HUES64 (cell line): ENCODE data around the gene ADM2.

Source experiments
- H3K27ac ChIP-seq: 2 replicates; pipeline ENCODE4 v1.7.0; 2013; ENCODE audit warnings: low read depth, low read length, inconsistent platforms
- H3K27me3 ChIP-seq: 2 replicates; pipeline ENCODE4 v1.6.1; 2013; ENCODE audit warnings: mild to moderate bottlenecking, low read length; ENCODE audit not compliant: insufficient read depth
- H3K36me3 ChIP-seq: 2 replicates; pipeline ENCODE4 v1.6.1; 2013; ENCODE audit warnings: mild to moderate bottlenecking, low read length; ENCODE audit not compliant: insufficient read depth
- H3K4me1 ChIP-seq: 2 replicates; pipeline ENCODE4 v1.6.1; 2013; ENCODE audit warnings: mild to moderate bottlenecking, low read length, moderate library complexity; ENCODE audit not compliant: insufficient read depth
- H3K4me3 ChIP-seq: 2 replicates; pipeline ENCODE4 v1.5.1; 2013; ENCODE audit warnings: mild to moderate bottlenecking, low read length, moderate library complexity
- H3K9ac ChIP-seq: 2 replicates; pipeline ENCODE4 v1.6.1; 2013; ENCODE audit warnings: mild to moderate bottlenecking, low read depth, low read length
- H3K9me3 ChIP-seq: 2 replicates; pipeline ENCODE4 v1.6.1; 2013; ENCODE audit warnings: low read depth, low read length; ENCODE audit not compliant: insufficient read depth
- WGBS: fragments of 150-250, 120-280 bp; methylation state at CpG from one replicate; pipeline ENCODE4 v1.1.7; 2013; ENCODE audit warnings: missing lambda C conversion rate; 5-methylcytosine and 5-hydroxymethylcytosine counted together

The ADM2 gene

DNA sequence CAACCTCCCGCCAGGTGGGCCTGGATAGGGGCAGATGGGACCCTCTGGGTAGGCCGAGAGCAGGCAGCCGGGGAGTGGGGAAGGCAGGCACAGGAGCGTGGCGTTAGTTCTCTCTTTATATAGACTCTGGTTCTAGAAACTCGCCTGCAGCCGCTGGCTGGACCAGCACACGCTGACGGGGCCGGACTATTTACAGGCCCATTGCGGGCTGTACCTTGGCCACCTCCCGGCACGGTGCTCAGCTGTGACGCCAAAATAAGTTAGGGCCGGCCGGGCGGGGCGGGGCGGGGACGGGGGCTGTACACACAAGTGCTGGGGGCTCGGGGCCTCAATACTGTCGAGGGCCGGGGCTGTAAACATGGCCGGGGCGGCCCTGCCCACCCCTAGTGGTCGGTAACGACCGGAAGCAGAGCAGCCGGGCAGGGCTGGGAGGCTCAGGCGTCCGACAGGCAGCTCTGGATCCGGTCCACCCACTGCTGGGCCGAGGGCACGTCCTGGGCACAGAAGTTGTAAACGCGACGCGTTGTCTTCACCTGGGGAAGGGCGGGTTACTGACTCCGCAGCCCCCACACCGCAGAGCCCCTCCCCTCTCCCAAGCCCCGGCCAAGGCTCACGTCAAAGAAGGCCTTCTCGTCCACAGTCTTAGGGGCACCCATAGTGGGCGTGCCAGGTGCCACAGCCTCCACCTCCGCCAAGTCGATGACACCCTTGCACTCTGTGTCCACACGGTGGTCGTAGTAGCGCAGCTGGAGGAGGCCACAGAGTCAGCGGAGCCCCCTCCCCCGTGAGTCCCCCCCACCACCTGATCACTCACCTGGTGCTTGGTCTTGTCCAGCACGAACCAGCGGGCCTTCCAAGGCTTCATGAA lies 34.4 kb upstream of the ADM2 start:
- Histone ChIP-seq H3K27me3 (no peaks in the 10 kb centered on the region), H3K36me3 (peaks cover 53% of the 10 kb centered on the region), H3K4me1 (peaks cover 6% of the 10 kb centered on the region; the same call in 1 of the 2 replicates)

DNA sequence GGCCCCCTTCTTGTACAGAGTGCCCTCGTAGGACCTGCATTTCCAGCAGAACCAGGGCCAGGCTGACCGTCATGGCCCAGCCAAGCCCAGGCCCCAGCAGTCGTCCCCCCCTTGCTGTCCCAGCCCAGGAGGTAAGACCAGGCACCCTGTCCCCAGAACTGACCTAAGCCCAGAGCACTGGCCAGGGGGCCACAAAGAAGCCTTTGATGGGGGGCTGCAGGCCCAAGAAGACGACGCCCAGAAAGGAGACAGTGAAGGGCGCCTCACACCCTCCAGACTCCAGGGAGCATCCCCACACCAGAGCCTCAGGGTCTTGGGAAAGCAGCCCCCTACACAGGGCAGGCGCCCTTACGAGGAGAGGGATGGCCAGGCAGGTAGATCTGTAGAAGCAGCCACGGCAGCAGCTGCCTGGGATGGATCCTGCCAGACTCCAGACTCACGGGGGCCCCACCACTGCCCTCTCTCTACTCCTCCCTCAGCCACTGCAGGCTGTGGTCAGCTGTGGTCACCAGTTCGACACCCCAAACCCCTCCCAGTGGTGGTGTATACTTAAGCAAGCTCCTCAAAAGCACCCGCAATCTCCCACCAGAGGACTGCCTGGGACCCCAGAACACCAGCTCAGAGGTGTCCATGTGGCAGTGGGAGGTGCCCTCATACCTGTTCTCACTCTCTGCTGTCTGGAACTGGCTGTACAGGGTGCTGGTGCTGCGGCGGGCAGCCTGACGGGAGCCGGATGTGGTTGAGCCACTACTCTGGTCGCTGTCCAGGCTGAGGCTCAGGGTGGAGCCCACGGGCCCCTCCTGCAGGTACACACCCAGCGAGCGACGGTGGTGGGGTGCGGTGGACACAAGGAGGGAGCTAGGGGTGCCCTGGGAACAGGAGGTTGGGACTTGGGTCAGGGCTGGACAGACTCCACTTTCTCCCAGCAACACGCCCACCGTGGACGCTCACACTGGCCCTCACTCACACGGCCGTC lies 33.5 kb upstream of the ADM2 start:
- Histone ChIP-seq H3K4me1 (peaks cover 6% of the 10 kb centered on the region; the same call in 1 of the 2 replicates), H3K9me3 (no peaks in the 10 kb centered on the region), H3K9ac (no peak overlapping the region), H3K27me3 (no peaks in the 10 kb centered on the region), H3K27ac (no peak overlapping the region), H3K4me3 (no peak overlapping the region), H3K36me3 (peaks cover 56% of the 10 kb centered on the region)
- 94% methylated on average over 27 of the region's 27 CpGs for WGBS

More for the DNA sequence above, 34.4 kb upstream of the ADM2 start:
- 94% methylated on average over 54 of the region's 54 CpGs for WGBS
- H3K4me3 ChIP-seq = no peak overlapping the region
- H3K9me3 ChIP-seq = no peaks in the 10 kb centered on the region
- no peak overlapping the region for H3K27ac ChIP-seq
- H3K9ac ChIP-seq = no peak overlapping the region

DNA sequence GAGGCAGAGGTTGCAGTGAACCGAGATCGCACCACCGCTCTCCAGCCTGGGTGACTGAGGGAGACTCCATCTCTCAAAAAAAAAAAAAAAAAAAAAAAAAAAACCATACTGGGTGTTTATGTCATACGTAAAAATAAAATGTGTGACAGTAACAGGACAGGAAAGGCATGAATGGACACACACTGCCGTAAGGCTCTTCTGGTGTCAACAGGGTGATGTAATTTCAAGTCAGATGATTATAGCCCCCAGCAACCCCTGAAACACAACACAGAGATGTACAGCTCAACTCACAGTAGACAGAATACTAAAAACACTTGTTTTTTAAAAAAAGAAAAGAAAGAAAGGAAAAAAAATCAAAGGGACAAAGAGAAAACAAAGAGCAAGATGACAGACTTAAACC lies 28.7 kb upstream of the ADM2 start:
- Histone ChIP-seq H3K27ac (no peak overlapping the region), H3K4me3 (no peak overlapping the region), H3K36me3 (peaks cover 71% of the 10 kb centered on the region), H3K4me1 (no peaks in the 10 kb centered on the region), H3K9ac (no peak overlapping the region), H3K27me3 (no peaks in the 10 kb centered on the region), H3K9me3 (no peaks in the 10 kb centered on the region)
- WGBS = 93% methylated on average over 4 of the region's 5 CpGs

DNA sequence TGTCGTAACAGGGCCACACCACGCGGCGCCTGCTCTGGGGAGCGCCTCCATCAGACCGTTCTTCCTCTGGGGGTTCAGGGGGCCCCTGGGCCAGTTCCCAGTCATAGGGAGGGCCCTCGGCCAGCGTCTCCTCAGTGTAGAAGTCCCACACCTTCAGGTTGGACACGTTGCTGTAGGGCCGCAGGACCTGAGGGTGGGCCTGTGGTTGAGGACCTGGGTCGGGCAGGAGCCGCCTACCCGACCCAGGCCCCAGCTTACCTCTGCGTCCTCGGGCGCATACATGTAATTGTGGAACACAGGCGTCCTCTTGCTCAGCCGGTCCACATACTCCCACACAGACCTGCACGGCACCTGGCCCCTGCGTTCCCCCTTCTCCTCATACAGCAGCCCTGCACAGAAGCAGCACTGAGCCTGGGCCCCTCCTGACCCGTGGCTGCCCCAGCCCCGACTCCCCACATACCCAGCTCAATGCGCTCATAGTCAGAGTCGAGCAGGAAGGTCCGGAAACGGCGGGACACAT lies 26.7 kb upstream of the ADM2 start:
- Histone ChIP-seq H3K4me3 (no peak overlapping the region), H3K27me3 (no peaks in the 10 kb centered on the region), H3K4me1 (no peaks in the 10 kb centered on the region), H3K9ac (no peak overlapping the region), H3K36me3 (peaks cover 71% of the 10 kb centered on the region), H3K9me3 (no peaks in the 10 kb centered on the region), H3K27ac (no peak overlapping the region)
- 96% methylated on average over 27 of the region's 27 CpGs for WGBS

DNA sequence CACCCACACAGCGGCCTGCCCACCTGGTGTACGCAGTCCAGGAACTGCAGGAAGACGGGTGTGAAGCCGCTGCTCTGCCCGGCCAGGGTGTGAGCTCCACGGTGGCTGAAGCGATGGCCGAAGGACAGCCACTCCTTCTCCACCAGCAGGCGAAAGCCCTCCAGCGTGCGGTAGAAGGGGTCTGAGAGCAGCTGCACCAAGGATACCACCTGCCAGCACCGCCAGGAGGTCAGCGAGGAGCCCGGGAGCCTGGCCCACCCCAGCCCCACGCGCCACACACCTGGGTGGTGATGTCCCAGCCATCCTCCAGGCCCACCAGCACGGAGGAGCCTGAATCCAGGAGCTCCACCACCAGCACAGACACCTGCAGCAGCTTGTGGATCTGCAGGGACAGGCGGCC lies 26.1 kb upstream of the ADM2 start:
- Histone ChIP-seq H3K4me3 (no peak overlapping the region), H3K4me1 (no peaks in the 10 kb centered on the region), H3K27me3 (no peaks in the 10 kb centered on the region), H3K27ac (no peak overlapping the region), H3K9me3 (no peaks in the 10 kb centered on the region), H3K36me3 (peaks cover 72% of the 10 kb centered on the region), H3K9ac (no peak overlapping the region)
- WGBS = 96% methylated on average over 18 of the region's 18 CpGs

DNA sequence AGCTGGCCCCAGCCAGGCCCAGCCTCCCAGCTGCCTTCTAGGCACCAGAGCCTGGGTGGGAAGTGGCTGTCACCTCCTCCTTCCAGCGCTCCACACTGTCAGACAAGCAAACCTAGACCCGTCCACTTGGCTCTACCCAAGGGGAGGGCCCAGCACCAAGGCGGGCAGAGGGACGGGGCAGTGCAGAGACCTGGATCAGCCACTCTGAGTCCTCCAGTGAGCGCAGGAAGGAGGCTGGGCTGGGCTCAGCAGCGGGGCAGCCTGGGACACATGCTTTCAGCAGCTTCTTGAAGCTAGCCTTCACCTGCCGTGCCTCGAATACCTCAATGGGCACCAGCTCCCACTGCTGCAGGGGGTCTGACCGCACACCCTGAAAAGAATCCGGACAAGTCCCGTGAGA lies 25.3 kb upstream of the ADM2 start:
- Histone ChIP-seq H3K36me3 (peaks cover 75% of the 10 kb centered on the region), H3K27me3 (no peaks in the 10 kb centered on the region), H3K4me3 (no peak overlapping the region), H3K9me3 (no peaks in the 10 kb centered on the region), H3K4me1 (no peaks in the 10 kb centered on the region), H3K27ac (no peak overlapping the region), H3K9ac (no peak overlapping the region)
- 92% methylated on average over 11 of the region's 11 CpGs for WGBS

DNA sequence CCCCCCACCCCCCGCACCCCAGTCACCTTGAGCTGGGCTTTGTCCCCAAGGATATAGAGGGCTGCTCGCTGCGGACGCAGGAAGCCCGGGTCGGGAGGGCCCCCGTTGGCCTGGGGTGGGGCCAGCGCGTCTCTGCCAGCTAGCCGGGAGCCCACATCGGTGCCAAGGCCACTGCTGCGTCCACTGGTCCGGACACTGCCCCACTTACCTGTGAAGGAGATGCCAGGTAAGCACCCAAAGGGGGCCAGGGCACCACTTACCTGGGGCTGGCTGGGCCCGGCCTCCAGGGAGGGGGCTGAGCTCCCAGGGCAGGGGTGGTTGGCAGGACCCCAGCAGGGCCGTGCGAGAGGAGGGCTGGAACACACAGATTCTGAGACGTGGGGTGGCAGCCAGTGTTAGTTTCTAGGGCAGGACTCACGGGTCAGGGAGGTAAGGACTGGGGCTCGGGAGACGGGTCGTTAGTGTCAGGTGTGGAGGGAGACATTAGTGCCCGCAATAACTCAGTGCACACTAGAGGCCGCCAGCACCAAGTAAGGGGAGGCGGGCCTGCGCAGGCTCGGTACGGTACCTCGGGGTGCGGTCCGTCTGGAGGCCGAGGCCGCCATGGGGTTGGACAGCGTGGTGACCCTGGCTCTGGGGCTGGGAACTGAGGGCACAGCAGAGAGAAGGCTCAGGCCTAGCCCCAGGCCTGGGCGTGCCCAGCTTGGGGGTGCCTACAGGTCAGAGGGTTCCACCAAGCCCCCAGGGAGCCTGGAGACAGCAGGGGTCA lies 24.7 kb upstream of the ADM2 start:
- Histone ChIP-seq H3K9ac (no peak overlapping the region), H3K4me3 (no peak overlapping the region), H3K36me3 (peaks cover 76% of the 10 kb centered on the region), H3K9me3 (no peaks in the 10 kb centered on the region), H3K4me1 (no peaks in the 10 kb centered on the region), H3K27ac (no peak overlapping the region), H3K27me3 (no peaks in the 10 kb centered on the region)
- 90% methylated on average over 33 of the region's 34 CpGs for WGBS

DNA sequence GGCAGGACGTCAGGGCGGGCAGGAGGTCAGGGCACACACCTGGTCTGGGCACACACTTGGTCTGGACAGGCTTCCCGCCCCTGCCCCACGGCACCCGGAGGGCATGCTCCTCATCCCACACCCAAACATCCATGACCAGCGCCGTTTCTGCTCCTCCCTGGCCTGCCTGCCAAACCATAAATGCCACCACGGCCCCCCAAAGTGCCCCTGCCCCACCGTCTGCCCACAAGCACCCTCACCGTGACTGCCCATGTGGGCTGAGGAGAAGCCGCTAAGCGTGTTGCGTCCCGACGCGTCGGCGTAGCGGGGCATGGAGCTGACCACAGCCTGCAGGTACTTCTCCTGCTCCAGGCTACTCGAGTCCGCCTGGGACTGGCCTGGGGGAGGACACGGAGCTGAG lies 22.3 kb upstream of the ADM2 start:
- no peak overlapping the region for H3K4me3 ChIP-seq
- H3K27me3 ChIP-seq = no peaks in the 10 kb centered on the region
- no peak overlapping the region for H3K27ac ChIP-seq
- peaks cover 86% of the 10 kb centered on the region for H3K36me3 ChIP-seq
- WGBS = 95% methylated on average over 22 of the region's 22 CpGs
- no peak overlapping the region for H3K9ac ChIP-seq
- no peaks in the 10 kb centered on the region for H3K4me1 ChIP-seq
- no peaks in the 10 kb centered on the region for H3K9me3 ChIP-seq

DNA sequence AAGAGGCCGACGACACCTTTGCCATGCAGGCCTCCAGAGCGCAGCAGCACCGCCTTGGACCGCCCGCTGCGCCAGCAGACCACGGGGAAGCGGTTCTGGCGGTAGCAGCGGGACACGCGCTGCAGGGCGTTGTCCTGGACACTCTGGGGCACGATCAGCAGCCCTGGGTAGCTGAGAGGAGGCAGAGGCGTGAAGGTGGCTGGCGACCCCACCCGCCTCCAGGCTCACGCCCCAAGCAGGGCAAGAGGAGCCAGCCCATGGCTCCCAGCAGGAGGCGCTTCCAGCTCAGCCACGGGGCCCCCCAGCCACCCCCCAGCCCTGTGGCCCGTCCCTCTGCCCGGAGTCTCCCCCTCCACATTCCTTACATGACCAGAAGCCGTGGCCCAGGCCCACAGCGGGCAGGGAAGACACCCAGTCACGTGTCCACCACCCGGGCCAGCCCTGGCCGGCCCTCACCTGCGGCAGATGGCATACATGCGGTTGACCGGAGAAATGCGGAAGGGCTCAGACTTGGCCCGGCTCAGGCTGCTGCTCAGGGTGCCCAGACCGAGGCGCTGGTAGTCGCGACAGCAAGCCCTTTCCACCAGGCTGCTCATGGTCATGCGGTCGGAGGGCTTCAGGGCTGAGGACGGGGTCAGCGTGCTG lies 21.7 kb upstream of the ADM2 start:
- H3K4me1 ChIP-seq = no peaks in the 10 kb centered on the region
- no peak overlapping the region for H3K4me3 ChIP-seq
- peaks cover 86% of the 10 kb centered on the region for H3K36me3 ChIP-seq
- H3K9ac ChIP-seq = no peak overlapping the region
- H3K27me3 ChIP-seq = no peaks in the 10 kb centered on the region
- 95% methylated on average over 41 of the region's 41 CpGs for WGBS
- no peaks in the 10 kb centered on the region for H3K9me3 ChIP-seq
- H3K27ac ChIP-seq = no peak overlapping the region

DNA sequence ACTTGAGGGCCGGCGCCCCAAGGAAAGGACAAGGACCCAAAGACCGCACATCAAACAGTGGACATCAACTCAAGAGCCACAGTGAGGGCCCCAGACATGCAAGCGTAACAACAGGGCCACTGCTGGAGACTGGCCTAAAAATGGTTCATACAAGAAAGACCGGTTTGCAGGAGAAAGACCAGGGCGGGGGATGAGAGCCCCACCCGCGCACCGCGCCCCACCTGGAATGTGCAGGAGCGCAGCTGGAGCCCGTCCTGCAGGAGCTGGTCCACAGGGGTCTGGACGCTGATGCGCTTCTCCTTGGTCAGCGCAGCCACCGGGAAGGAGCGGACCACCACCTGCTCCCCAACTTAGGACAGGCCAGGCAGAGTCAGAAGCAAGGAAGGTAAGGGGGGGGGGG lies 20.4 kb upstream of the ADM2 start:
- Histone ChIP-seq H3K9ac (no peak overlapping the region), H3K36me3 (peaks cover 86% of the 10 kb centered on the region), H3K9me3 (no peaks in the 10 kb centered on the region), H3K27me3 (no peaks in the 10 kb centered on the region), H3K4me3 (no peak overlapping the region), H3K4me1 (no peaks in the 10 kb centered on the region), H3K27ac (no peak overlapping the region)
- 97% methylated on average over 17 of the region's 17 CpGs for WGBS
